Measurements from ENCODE around the gene LGALS14. TPM values are rescaled to one million over a fixed set of nuclear protein-coding genes. Genes with fewer than 3 reads are reported as not detected.

LGALS14 gene
- total RNA-seq, 1 donor: not detected

- no peak overlapping the region for H3K4me3 ChIP-seq (ENCODE audit: low read depth, low read length)
- TF ChIP-seq, protein P1, sequence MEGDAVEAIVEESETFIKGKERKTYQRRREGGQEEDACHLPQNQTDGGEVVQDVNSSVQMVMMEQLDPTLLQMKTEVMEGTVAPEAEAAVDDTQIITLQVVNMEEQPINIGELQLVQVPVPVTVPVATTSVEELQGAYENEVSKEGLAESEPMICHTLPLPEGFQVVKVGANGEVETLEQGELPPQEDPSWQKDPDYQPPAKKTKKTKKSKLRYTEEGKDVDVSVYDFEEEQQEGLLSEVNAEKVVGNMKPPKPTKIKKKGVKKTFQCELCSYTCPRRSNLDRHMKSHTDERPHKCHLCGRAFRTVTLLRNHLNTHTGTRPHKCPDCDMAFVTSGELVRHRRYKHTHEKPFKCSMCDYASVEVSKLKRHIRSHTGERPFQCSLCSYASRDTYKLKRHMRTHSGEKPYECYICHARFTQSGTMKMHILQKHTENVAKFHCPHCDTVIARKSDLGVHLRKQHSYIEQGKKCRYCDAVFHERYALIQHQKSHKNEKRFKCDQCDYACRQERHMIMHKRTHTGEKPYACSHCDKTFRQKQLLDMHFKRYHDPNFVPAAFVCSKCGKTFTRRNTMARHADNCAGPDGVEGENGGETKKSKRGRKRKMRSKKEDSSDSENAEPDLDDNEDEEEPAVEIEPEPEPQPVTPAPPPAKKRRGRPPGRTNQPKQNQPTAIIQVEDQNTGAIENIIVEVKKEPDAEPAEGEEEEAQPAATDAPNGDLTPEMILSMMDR (IDR thresholded peaks at IDR 0.05; ENCODE audit: insufficient read depth, low read depth, low read length): no peak
- no peak for DNase-seq (ENCODE audit: low read depth)
These were observed 50.7 kb downstream of the LGALS14 start for GRCh38 chr19:39754971-39755370.

Small RNA genes lying within 50 kb of the gene (small RNA-seq; reads per million reads assigned to genes)
- not detected for gene RPS29P27

Other genes starting within 250 kb of the LGALS14 start
- 48.8 and 49.6 TPM in 2 replicates for gene TIMM50, start 223.6 kb upstream of the LGALS14 start, total RNA-seq
- under 0.01 and 0.43 TPM in 2 replicates for gene DLL3, start 205.5 kb upstream of the LGALS14 start, total RNA-seq
- gene SELENOV, start 189.3 kb upstream of the LGALS14 start, total RNA-seq: not detected in 2 replicates
- gene EID2B, start 171.6 kb upstream of the LGALS14 start, total RNA-seq: 4.3 and 4.5 TPM in 2 replicates
- 8.4 and 10.8 TPM in 2 replicates for gene EID2, start 164.3 kb upstream of the LGALS14 start, total RNA-seq
- not detected in 2 replicates for gene LGALS13, start 102.0 kb upstream of the LGALS14 start, total RNA-seq
- not detected in 2 replicates for gene LGALS16, start 48.6 kb upstream of the LGALS14 start, total RNA-seq
- gene CLC, start 33.5 kb downstream of the LGALS14 start, total RNA-seq: not detected in 2 replicates
- gene LEUTX, start 74.4 kb downstream of the LGALS14 start, total RNA-seq: not detected in 2 replicates
- gene DYRK1B, start 129.7 kb downstream of the LGALS14 start, total RNA-seq: 9.7 and 10.4 TPM in 2 replicates
- gene FBL, start 141.9 kb downstream of the LGALS14 start, total RNA-seq: 83.3 and 114 TPM in 2 replicates
- under 0.01 TPM in 2 replicates for gene FCGBP, start 230.2 kb downstream of the LGALS14 start, total RNA-seq